ENCODE measurements around the gene TTC7B.

Gene TTC7B

DNA sequence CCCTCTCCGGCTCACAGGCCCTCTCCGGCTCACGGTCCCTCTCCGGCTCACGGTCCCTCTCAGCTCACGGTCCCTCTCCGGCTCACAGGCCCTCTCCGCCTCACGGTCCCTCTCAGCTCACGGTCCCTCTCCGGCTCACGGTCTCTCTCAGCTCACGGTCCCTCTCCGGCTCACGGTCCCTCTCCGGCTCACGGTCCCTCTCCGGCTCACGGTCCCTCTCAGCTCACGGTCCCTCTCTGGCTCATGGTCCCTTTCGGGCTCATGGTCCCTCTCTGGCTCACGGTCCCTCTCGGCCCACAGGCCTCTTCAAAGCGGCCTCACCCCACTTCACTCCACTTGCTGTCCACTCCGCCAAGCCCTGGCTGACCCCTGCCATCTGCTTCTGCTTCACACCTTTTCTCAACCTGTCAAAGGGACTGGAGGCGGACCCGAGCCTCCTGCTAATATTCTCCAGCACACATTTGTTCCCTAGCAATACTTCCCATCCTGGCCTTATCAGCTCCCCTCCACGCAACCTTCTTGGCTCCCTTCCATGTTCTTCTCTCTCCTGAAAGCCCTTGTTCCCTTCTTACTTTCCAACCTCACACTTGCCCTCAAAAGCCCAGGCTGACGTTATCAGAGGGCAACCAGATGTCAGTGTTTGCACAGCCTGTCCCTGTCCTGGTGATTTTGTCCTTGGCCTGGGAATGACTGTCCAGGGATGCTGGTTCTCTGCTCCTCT, 242.7 kb downstream of the TTC7B start:
- no peak overlapping the region for H3K27ac ChIP-seq
- no peak for TF ChIP-seq ZFX (IDR thresholded peaks at IDR 0.05)

DNA sequence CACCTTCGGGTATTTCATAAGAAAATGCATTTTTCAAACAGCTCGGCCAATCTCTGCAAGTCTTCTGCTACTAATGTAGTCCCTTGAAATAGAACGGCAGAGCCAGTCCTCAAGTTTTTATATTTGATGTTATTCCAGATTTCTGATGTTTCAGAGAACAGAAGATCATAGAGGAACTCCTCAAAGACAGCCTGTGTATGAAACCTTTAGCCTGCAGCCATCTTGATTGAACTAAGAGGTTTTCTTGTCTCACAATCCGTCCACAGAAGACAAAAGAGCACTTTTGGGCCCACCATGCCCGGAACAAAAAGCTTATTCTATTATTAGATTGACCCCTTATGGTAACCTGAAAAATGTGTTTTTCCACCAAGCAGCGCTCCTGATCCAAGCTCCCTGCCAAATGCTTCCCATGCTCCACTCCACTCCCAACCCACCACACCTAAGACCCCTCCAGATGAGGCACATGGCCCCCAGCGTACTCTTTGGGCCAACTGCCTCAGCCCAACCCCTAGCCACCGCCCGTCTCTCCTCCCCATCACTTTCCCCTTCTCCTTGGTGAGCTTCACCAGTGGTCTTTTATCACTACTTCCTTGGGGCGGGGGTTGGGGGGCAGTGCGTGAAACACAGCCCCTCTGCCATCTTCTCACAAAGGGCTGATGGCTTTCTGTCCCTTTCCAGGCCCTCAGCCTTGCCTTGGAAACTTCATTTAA, 243.6 kb downstream of the TTC7B start:
- no peak for TF ChIP-seq ZFX (IDR thresholded peaks at IDR 0.05)
- TF ChIP-seq, protein P1, sequence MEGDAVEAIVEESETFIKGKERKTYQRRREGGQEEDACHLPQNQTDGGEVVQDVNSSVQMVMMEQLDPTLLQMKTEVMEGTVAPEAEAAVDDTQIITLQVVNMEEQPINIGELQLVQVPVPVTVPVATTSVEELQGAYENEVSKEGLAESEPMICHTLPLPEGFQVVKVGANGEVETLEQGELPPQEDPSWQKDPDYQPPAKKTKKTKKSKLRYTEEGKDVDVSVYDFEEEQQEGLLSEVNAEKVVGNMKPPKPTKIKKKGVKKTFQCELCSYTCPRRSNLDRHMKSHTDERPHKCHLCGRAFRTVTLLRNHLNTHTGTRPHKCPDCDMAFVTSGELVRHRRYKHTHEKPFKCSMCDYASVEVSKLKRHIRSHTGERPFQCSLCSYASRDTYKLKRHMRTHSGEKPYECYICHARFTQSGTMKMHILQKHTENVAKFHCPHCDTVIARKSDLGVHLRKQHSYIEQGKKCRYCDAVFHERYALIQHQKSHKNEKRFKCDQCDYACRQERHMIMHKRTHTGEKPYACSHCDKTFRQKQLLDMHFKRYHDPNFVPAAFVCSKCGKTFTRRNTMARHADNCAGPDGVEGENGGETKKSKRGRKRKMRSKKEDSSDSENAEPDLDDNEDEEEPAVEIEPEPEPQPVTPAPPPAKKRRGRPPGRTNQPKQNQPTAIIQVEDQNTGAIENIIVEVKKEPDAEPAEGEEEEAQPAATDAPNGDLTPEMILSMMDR (conservative IDR thresholded peaks at IDR 0.05), result no peak
- H3K27ac ChIP-seq, result no peak overlapping the region

DNA sequence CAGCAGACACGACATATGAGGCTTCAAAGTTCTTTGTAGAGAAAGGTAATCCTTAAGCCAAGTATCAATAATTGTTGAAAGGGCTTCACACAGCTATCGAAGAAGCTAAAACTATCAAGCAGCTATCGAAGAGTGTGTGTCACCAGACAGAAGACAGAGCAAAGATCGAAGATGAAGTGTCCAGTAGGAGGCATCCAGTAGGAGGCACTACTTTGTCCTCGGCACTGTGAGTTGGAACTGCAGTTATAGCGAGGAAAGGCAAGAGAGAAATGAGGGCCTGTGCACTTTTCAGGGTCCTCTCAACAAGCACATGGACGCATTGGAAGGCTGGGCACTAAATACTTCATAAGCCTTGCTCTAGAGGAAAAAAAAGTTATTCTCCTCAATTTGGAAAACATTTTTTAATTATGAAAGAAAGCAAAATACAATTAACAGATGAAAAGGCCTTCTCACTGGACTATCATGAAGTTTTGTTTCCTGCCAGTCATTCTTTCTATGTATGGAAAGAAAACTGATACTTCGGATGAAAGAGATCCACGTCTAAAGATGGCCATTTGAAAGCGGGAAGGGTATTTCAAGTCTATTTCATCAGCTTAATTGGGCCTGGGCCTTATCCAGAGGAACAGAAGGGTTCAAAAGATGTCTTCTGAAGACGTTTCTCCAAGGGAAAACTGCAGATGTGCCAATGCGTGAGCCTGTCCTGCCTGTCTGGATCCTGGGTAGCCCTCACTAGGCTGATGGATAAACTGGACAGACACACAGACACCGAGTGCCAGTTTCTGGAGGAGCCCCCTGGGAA, 244.9 kb downstream of the TTC7B start:
- no peak overlapping the region for H3K27ac ChIP-seq
- TF ChIP-seq, protein P1 (conservative IDR thresholded peaks at IDR 0.05), result no peak
- no peak for TF ChIP-seq ZFX (IDR thresholded peaks at IDR 0.05)

DNA sequence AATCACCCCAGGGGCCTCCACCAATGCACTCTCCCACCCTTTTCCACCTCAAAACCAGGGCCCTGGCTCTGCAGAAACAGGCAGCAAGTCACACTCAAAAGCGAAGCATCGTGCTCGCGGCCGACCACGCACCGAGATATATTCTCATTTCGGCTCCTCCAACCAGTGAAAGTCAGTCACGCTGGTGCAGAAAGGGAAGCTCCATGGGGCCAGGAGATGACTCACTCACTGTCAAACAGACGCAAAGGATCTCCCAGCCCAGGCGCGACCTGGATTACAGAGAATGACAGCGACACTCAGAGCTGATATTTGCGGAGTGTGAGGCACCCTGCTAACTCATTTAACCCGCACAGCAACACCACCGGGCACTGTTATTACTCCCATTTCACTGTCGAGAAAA, 245.8 kb downstream of the TTC7B start:
- TF ChIP-seq, protein P1 (conservative IDR thresholded peaks at IDR 0.05), result no peak
- no peak for TF ChIP-seq ZFX (IDR thresholded peaks at IDR 0.05)
- H3K27ac ChIP-seq, result no peak overlapping the region

DNA sequence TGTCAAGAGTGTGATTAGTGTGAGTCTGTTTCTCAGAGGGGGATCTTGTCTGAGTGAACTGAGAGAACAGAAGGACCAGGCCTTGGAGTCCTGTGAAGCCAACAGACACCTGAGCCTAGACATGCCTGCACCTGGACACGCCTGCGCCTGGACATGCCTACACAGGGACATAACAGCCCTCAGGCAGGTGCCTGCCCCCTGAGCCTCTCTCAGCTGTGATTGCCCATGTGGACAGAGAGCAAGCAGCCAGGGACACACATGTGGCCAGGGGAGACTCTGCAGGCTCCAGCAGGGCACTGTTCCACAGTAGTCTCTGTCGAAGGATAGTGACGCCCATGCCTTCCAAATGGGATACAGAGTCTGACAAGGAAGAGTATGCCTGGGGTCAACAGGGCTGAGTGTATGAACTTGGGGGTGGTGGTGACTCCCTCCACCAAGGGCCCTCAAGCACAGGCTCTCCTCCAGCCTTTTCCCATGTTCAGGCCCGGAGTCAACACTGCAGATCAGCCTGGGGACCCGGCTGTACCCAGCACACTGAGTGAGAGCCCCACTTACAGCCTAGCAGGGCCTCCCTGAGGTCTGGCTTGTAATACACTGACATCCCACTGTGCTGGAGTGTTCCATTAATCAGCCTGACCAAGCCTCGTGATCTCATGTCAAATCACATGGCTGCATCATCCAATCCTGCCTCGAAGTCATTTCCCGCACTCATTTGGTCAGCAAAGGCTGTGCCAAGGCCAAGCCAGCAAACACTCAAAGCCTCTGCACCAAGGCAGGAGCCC, 246.4 kb downstream of the TTC7B start:
- H3K27ac ChIP-seq, result no peak overlapping the region

DNA sequence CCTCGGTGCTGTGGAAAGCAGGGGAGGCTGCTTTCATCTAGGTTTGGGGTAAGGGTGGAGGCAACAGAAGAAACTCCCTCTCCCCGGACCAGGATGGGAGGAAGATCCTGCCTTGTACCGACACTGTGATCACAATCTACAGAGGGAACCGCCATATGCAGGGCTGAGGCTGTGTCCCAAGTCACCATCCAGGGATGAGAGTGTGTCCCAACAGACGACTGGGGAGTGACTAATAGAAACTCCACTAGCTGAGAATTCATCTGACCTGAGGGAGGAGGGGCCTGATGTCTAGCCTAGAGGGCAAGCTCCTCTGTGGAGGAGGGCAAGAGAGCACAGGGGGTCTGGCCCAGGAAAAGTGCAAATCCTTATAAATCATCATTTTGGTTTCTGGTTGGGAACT, 247.0 kb downstream of the TTC7B start:
- TF ChIP-seq, protein P1 (conservative IDR thresholded peaks at IDR 0.05), result no peak
- no peak for TF ChIP-seq ZFX (IDR thresholded peaks at IDR 0.05)
- no peak overlapping the region for H3K27ac ChIP-seq

More for the DNA sequence above, 246.4 kb downstream of the TTC7B start:
- TF ChIP-seq ZFX (IDR thresholded peaks at IDR 0.05), result no peak
- TF ChIP-seq, protein P1 (conservative IDR thresholded peaks at IDR 0.05), result no peak

DNA sequence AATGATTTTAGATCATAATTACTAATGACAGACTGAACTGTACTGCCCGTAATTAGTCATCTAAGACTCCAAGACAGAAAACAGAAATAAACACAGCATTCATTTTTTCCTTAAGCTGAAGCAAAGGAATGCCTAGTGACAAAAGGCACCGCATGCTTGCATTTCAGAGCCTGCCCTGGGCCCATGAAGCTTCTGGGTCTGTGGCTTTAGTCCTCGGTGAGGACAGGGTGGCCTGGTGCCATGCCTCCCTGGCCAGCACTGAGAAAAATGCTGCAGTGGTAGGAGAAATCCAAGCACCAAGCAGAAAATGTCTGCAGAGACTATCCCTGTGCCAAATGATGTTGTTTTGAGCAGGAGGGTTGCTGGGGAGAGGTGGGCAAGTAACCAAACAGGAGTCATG, 247.8 kb downstream of the TTC7B start:
- no peak overlapping the region for H3K27ac ChIP-seq
- TF ChIP-seq, protein P1 (conservative IDR thresholded peaks at IDR 0.05), result no peak
- no peak for TF ChIP-seq ZFX (IDR thresholded peaks at IDR 0.05)

All from C4-2B (cell line).